HUES64 (cell line): Measurements from ENCODE around the gene C1QBP. TPM values are rescaled to one million over a fixed set of nuclear protein-coding genes. Genes with fewer than 3 reads are reported as not detected.

Experiments used
- H3K27ac ChIP-seq: 2 replicates; pipeline ENCODE4 v1.7.0; 2013; ENCODE audit warnings: low read depth, low read length, inconsistent platforms
- H3K27me3 ChIP-seq: 2 replicates; pipeline ENCODE4 v1.6.1; 2013; ENCODE audit warnings: mild to moderate bottlenecking, low read length; ENCODE audit not compliant: insufficient read depth
- H3K36me3 ChIP-seq: 2 replicates; pipeline ENCODE4 v1.6.1; 2013; ENCODE audit warnings: mild to moderate bottlenecking, low read length; ENCODE audit not compliant: insufficient read depth
- H3K4me1 ChIP-seq: 2 replicates; pipeline ENCODE4 v1.6.1; 2013; ENCODE audit warnings: mild to moderate bottlenecking, low read length, moderate library complexity; ENCODE audit not compliant: insufficient read depth
- H3K4me3 ChIP-seq: 2 replicates; pipeline ENCODE4 v1.5.1; 2013; ENCODE audit warnings: mild to moderate bottlenecking, low read length, moderate library complexity
- H3K9ac ChIP-seq: 2 replicates; pipeline ENCODE4 v1.6.1; 2013; ENCODE audit warnings: mild to moderate bottlenecking, low read depth, low read length
- H3K9me3 ChIP-seq: 2 replicates; pipeline ENCODE4 v1.6.1; 2013; ENCODE audit warnings: low read depth, low read length; ENCODE audit not compliant: insufficient read depth
- WGBS: fragments of 150-250, 120-280 bp; methylation state at CpG from one replicate; pipeline ENCODE4 v1.1.7; 2013; ENCODE audit warnings: missing lambda C conversion rate; 5-methylcytosine and 5-hydroxymethylcytosine counted together
- polyA plus RNA-seq, 2 experiments: library from polyadenylated mRNA; stranded (reverse); fragments of 50-300 nt; gene quantifications; one replicate each; pipeline ENCODE4 v1.2.3, GENCODE V29; 2013

Gene C1QBP
- 454 TPM for polyA plus RNA-seq (2013, experiment 1 of 2)
- polyA plus RNA-seq (2013, experiment 2 of 2): 408 TPM

GRCh38 chr17:5438716-5439445, at the start of gene C1QBP:
C1QBP (minus strand) TSS chr17:5439155; CDS start chr17:5439073, 82 bp downstream.
- under 1% methylated on average over 74 of the region's 75 CpGs for WGBS

GRCh38 chr17:5488752-5489151, 49.8 kb upstream of the C1QBP start:
- Histone ChIP-seq H3K4me1 (peaks cover 5% of the 10 kb centered on the region; the same call in 1 of the 2 replicates), H3K27ac (no peak overlapping the region), H3K27me3 (no peaks in the 10 kb centered on the region; the same call in 1 of the 2 replicates), H3K9me3 (no peaks in the 10 kb centered on the region), H3K36me3 (peaks cover 47% of the 10 kb centered on the region), H3K4me3 (no peak overlapping the region), H3K9ac (no peak overlapping the region)
- WGBS: 95% methylated on average over 8 of the region's 8 CpGs

More at GRCh38 chr17:5438716-5439445, at the start of gene C1QBP:
- Histone ChIP-seq H3K4me3 (peak within 1 kb of the TSS; percentile 99), H3K9me3 (no peaks in the 10 kb centered on the region), H3K27me3 (no peaks in the 10 kb centered on the region), H3K9ac (peak within 1 kb of the TSS; percentile 97), H3K36me3 (peaks cover 66% of the 10 kb centered on the region), H3K27ac (peak within 1 kb of the TSS; percentile 80), H3K4me1 (peaks cover 5% of the 10 kb centered on the region; the same call in 1 of the 2 replicates)

- Histone ChIP-seq H3K9ac (peak within 1 kb of the TSS; percentile 99), H3K27me3 (no peaks in the 10 kb centered on the region), H3K36me3 (peaks cover 70% of the 10 kb centered on the region), H3K4me1 (peaks cover 5% of the 10 kb centered on the region; the same call in 1 of the 2 replicates), H3K9me3 (no peaks in the 10 kb centered on the region), H3K27ac (peak within 1 kb of the TSS; percentile 98), H3K4me3 (peak within 1 kb of the TSS; percentile 100)
- under 1% methylated on average over 76 of the region's 77 CpGs for WGBS
Observed at GRCh38 chr17:5486206-5487124, 47.5 kb upstream of the C1QBP start, which contains the start of gene MIS12. MIS12 (plus strand) TSS chr17:5486566; CDS start chr17:5488863, 2,297 bp downstream.

- 4% methylated on average over 28 of the region's 29 CpGs for WGBS
- peak within 1 kb of the TSS; percentile 98 for H3K27ac ChIP-seq
- H3K9me3 ChIP-seq: no peaks in the 10 kb centered on the region
- H3K9ac ChIP-seq: peak within 1 kb of the TSS; percentile 99
- no peaks in the 10 kb centered on the region for H3K27me3 ChIP-seq
- H3K4me3 ChIP-seq: peak within 1 kb of the TSS; percentile 100
- H3K4me1 ChIP-seq: peaks cover 5% of the 10 kb centered on the region; the same call in 1 of the 2 replicates
- peaks cover 76% of the 10 kb centered on the region for H3K36me3 ChIP-seq
Observed at GRCh38 chr17:5485270-5486205, 46.6 kb upstream of the C1QBP start, which contains the start of gene DERL2. DERL2 (minus strand) TSS chr17:5486178; CDS start chr17:5486161, 17 bp downstream.

- no peak overlapping the region for H3K9ac ChIP-seq
Observed at GRCh38 chr17:5481451-5481850, 42.5 kb upstream of the C1QBP start.

GRCh38 chr17:5480962-5481361, 42.0 kb upstream of the C1QBP start:
- H3K27ac ChIP-seq: no peak overlapping the region
- H3K9me3 ChIP-seq: no peaks in the 10 kb centered on the region
- H3K4me1 ChIP-seq: peaks cover 5% of the 10 kb centered on the region; the same call in 1 of the 2 replicates
- H3K27me3 ChIP-seq: no peaks in the 10 kb centered on the region
- no peak overlapping the region for H3K4me3 ChIP-seq
- H3K9ac ChIP-seq: no peak overlapping the region
- WGBS: 97% methylated on average over 6 of the region's 6 CpGs
- H3K36me3 ChIP-seq: peaks cover 89% of the 10 kb centered on the region

More at GRCh38 chr17:5481451-5481850, 42.5 kb upstream of the C1QBP start:
- 97% methylated on average over 4 of the region's 4 CpGs for WGBS
- no peaks in the 10 kb centered on the region for H3K27me3 ChIP-seq
- H3K9me3 ChIP-seq: no peaks in the 10 kb centered on the region
- H3K36me3 ChIP-seq: peaks cover 85% of the 10 kb centered on the region
- H3K4me1 ChIP-seq: peaks cover 5% of the 10 kb centered on the region; the same call in 1 of the 2 replicates
- no peak overlapping the region for H3K27ac ChIP-seq
- no peak overlapping the region for H3K4me3 ChIP-seq

- Histone ChIP-seq H3K9me3 (no peaks in the 10 kb centered on the region), H3K4me3 (no peak overlapping the region), H3K27ac (no peak overlapping the region), H3K27me3 (no peaks in the 10 kb centered on the region), H3K9ac (no peak overlapping the region), H3K36me3 (peaks cover 95% of the 10 kb centered on the region), H3K4me1 (no peaks in the 10 kb centered on the region)
- WGBS: 96% methylated on average over 4 of the region's 4 CpGs
Observed at GRCh38 chr17:5478992-5479391, 40.0 kb upstream of the C1QBP start.

GRCh38 chr17:5473906-5474305, 35.0 kb upstream of the C1QBP start:
- H3K4me3 ChIP-seq: no peak overlapping the region
- no peak overlapping the region for H3K9ac ChIP-seq
- no peaks in the 10 kb centered on the region for H3K4me1 ChIP-seq
- no peaks in the 10 kb centered on the region for H3K9me3 ChIP-seq
- no peak overlapping the region for H3K27ac ChIP-seq
- WGBS: 100% methylated on average over 2 of the region's 2 CpGs
- H3K27me3 ChIP-seq: no peaks in the 10 kb centered on the region
- H3K36me3 ChIP-seq: peaks cover 69% of the 10 kb centered on the region

- no peaks in the 10 kb centered on the region for H3K9me3 ChIP-seq
- H3K27me3 ChIP-seq: no peaks in the 10 kb centered on the region
- 96% methylated on average over 3 of the region's 3 CpGs for WGBS
- no peak overlapping the region for H3K4me3 ChIP-seq
- H3K9ac ChIP-seq: no peak overlapping the region
- H3K27ac ChIP-seq: no peak overlapping the region
- H3K4me1 ChIP-seq: no peaks in the 10 kb centered on the region
- H3K36me3 ChIP-seq: peaks cover 55% of the 10 kb centered on the region
Observed at GRCh38 chr17:5472511-5472910, 33.6 kb upstream of the C1QBP start.

GRCh38 chr17:5468075-5468473, 29.1 kb upstream of the C1QBP start:
- under 1% methylated on average over 17 of the region's 17 CpGs for WGBS
- peak overlapping the region; percentile 78 for H3K4me3 ChIP-seq
- H3K36me3 ChIP-seq: peaks cover 39% of the 10 kb centered on the region

More at GRCh38 chr17:5468075-5468473, 29.1 kb upstream of the C1QBP start:
- Histone ChIP-seq H3K9ac (peak overlapping the region; percentile 80), H3K27ac (peak overlapping the region; percentile 75; the same call in 1 of the 2 replicates), H3K4me1 (peaks cover 13% of the 10 kb centered on the region; the same call in 1 of the 2 replicates), H3K9me3 (no peaks in the 10 kb centered on the region), H3K27me3 (no peaks in the 10 kb centered on the region)
